Measurements from ENCODE around the gene SLC22A1.
"Not testable (repeated sequence)": the region's sequence is repeated elsewhere in the genome, so short reads cannot be mapped to it uniquely, and the experiment has no call there.

Gene SLC22A1

GRCh38 chr6:160140493-160140892 is 18.9 kb downstream of the SLC22A1 start:
- DNase-seq = not testable (repeated sequence)

- DNase-seq = no peak
Measured at GRCh38 chr6:160141001-160141726, 19.5 kb downstream of the SLC22A1 start.

- no peak for DNase-seq
Measured at GRCh38 chr6:160142115-160142715, 20.6 kb downstream of the SLC22A1 start.

- no peak for DNase-seq
Measured at GRCh38 chr6:160146454-160147145, 25.0 kb downstream of the SLC22A1 start.

- no peak for DNase-seq
Measured at GRCh38 chr6:160147146-160147536, 25.5 kb downstream of the SLC22A1 start.

- DNase-seq = no peak
Measured at GRCh38 chr6:160154471-160154870, 32.9 kb downstream of the SLC22A1 start.

- DNase-seq = no peak
Measured at GRCh38 chr6:160156842-160157241, 35.2 kb downstream of the SLC22A1 start.

GRCh38 chr6:160160450-160160849 is 38.8 kb downstream of the SLC22A1 start:
- no peak for DNase-seq

- DNase-seq = no peak
Measured at GRCh38 chr6:160160929-160161646, 39.5 kb downstream of the SLC22A1 start.

GRCh38 chr6:160161647-160161986 is 40.0 kb downstream of the SLC22A1 start:
- DNase-seq = no peak

GRCh38 chr6:160162030-160162566 is 40.5 kb downstream of the SLC22A1 start:
- DNase-seq = no peak

GRCh38 chr6:160163425-160163824 is 41.8 kb downstream of the SLC22A1 start:
- DNase-seq = no peak

- DNase-seq = no peak
Measured at GRCh38 chr6:160163912-160164311, 42.3 kb downstream of the SLC22A1 start.

- not testable (repeated sequence) for DNase-seq
Measured at GRCh38 chr6:160165928-160166327, 44.3 kb downstream of the SLC22A1 start.

- no peak for DNase-seq
Measured at GRCh38 chr6:160167604-160168399, 46.2 kb downstream of the SLC22A1 start.

- no peak for DNase-seq
Measured at GRCh38 chr6:160170018-160170680, 48.5 kb downstream of the SLC22A1 start.

GRCh38 chr6:160172704-160173103 is 51.1 kb downstream of the SLC22A1 start:
- no peak for DNase-seq

- DNase-seq = no peak
Measured at GRCh38 chr6:160173806-160174527, 52.4 kb downstream of the SLC22A1 start.

- no peak for DNase-seq
Measured at GRCh38 chr6:160174681-160175080, 53.1 kb downstream of the SLC22A1 start.

GRCh38 chr6:160177220-160177619 is 55.6 kb downstream of the SLC22A1 start:
- no peak for DNase-seq

- no peak for DNase-seq
Measured at GRCh38 chr6:160178271-160178670, 56.7 kb downstream of the SLC22A1 start.

All from activated effector memory CD4-positive, alpha-beta T cell treated with Interleukin-2 at 50 U/mL for 16 hours (primary cell).